Natural killer cell (primary cell): ENCODE measurements around the gene ARHGAP32. TPM values are rescaled to one million over a fixed set of nuclear protein-coding genes. Genes with fewer than 3 reads are reported as not detected.
"Not testable (repeated sequence)": the region's sequence is repeated elsewhere in the genome, so short reads cannot be mapped to it uniquely, and the experiment has no call there.

Experiments
- ATAC-seq, 3 donors: fragments of 150-1000 bp in 2 of 3; fragments of 200-7000 bp in 1 of 3; cut with Tn5 transposase; 1 replicate in 1 of 3; 2 replicates in 2 of 3; pipeline ENCODE4 v1.10.0; 2021; ENCODE audit warnings: mild to moderate bottlenecking in 2 of 3, moderate library complexity in 2 of 3
- DNase-seq, 2 donors: peaks; one replicate each; pipeline versions ENCODE4 v3.0.0 to v3.0.0-alpha.2; 2013 to 2021; ENCODE audit warnings: mixed read lengths in 1 of 2
- H3K27ac ChIP-seq: one replicate; pipeline ENCODE4 v1.5.1; 2013; ENCODE audit warnings: mild to moderate bottlenecking, low read length
- H3K27me3 ChIP-seq: one replicate; pipeline ENCODE4 v1.6.1; 2013; ENCODE audit warnings: low read length; ENCODE audit not compliant: control insufficient read depth, insufficient read depth
- H3K36me3 ChIP-seq: one replicate; pipeline ENCODE4 v1.6.1; 2013; ENCODE audit warnings: low read length; ENCODE audit not compliant: control insufficient read depth, insufficient read depth
- H3K4me1 ChIP-seq: one replicate; pipeline ENCODE4 v1.6.1; 2013; ENCODE audit warnings: low read length; ENCODE audit not compliant: control insufficient read depth, insufficient read depth
- H3K4me3 ChIP-seq: one replicate; pipeline ENCODE4 v1.5.1; 2013; ENCODE audit warnings: low read length
- H3K9me3 ChIP-seq: one replicate; pipeline ENCODE4 v1.6.1; 2013; ENCODE audit warnings: low read length; ENCODE audit not compliant: control insufficient read depth, insufficient read depth
- H3K27ac Mint-ChIP-seq, 2 donors: one replicate each; pipeline ENCODE4 v1.8.0; 2022; ENCODE audit warnings: mild to moderate bottlenecking in 2 of 2, mixed read lengths in 2 of 2, moderate library complexity in 1 of 2
- H3K27me3 Mint-ChIP-seq, 2 donors: one replicate each; pipeline ENCODE4 v1.8.0; 2022; ENCODE audit warnings: low read depth in 2 of 2, mixed read lengths in 2 of 2
- H3K36me3 Mint-ChIP-seq: one replicate; pipeline ENCODE4 v1.8.0; 2022; ENCODE audit warnings: mixed read lengths
- H3K4me1 Mint-ChIP-seq, 2 donors: one replicate each; pipeline ENCODE4 v1.8.0; 2022; ENCODE audit warnings: mixed read lengths in 2 of 2
- H3K4me3 Mint-ChIP-seq: one replicate; pipeline ENCODE4 v1.8.0; 2022; ENCODE audit warnings: mild to moderate bottlenecking, moderate library complexity, mixed read lengths
- H3K9me3 Mint-ChIP-seq, 2 donors: one replicate each; pipeline ENCODE4 v1.8.0; 2022; ENCODE audit warnings: mixed read lengths in 2 of 2
- CTCF ChIP-seq: fragments of 200-600 bp; IDR thresholded peaks from one replicate; pipeline ENCODE4 v1.8.0; 2022; ENCODE audit warnings: antibody characterized with exemption
- WGBS: methylation state at CpG from one replicate; pipeline ENCODE4 v1.1.7; 2013; ENCODE audit warnings: missing lambda C conversion rate; ENCODE audit not compliant: insufficient coverage; 5-methylcytosine and 5-hydroxymethylcytosine counted together
- intact Hi-C: fragments of 100-400 bp; cut with micrococcal nuclease; formaldehyde crosslinking; loops from one replicate; pipeline ENCODE4 v1.14.2; 2022
- total RNA-seq, 4 donors: library from RNA; stranded (reverse); fragments of 120-200 nt in 1 of 4; gene quantifications; one replicate each; pipeline versions ENCODE4 v1.2.3 to v1.2.4, GENCODE V29; 2013 to 2022

The ARHGAP32 gene
- total RNA-seq, 3 donors from 2014 or later (not counting 1 experiment from before 2014, with no cell fraction given), result 2.5 to 4.6 (median 2.7) TPM

- Histone ChIP-seq H3K4me3 (no peak overlapping the region), H3K27me3 (no peaks in the 10 kb centered on the region), H3K27ac (no peak overlapping the region), H3K4me1 (no peaks in the 10 kb centered on the region), H3K36me3 (no peaks in the 10 kb centered on the region), H3K9me3 (peaks cover 3% of the 10 kb centered on the region)
- Mint-ChIP-seq H3K27me3 (peaks cover 0 to 4% of the 10 kb centered on the region in 2 donors), H3K36me3 (peaks cover 9% of the 10 kb centered on the region), H3K4me1 (no peaks in the 10 kb centered on the region), H3K4me3 (no peak overlapping the region), H3K27ac (no peak overlapping the region), H3K9me3 (peaks cover 7 to 12% of the 10 kb centered on the region in 2 donors)
- ATAC-seq (peak in 1 of 3 donors; percentile 39), DNase-seq (no peak)
- WGBS, result 71% methylated on average over 3 of the region's 3 CpGs
- TF ChIP-seq CTCF, result no peak
- intact Hi-C loops, result no loop called here
These were observed 28.4 kb downstream of the ARHGAP32 start for GRCh38 chr11:129163714-129164164.

GRCh38 chr11:129157080-129157479 is 35.0 kb downstream of the ARHGAP32 start:
- 92% methylated on average over 3 of the region's 3 CpGs for WGBS
- H3K4me1 ChIP-seq, H3K9me3 Mint-ChIP-seq, H3K27ac ChIP-seq, DNase-seq, intact Hi-C loops, H3K27me3 Mint-ChIP-seq, H3K4me3 ChIP-seq, H3K4me1 Mint-ChIP-seq, H3K4me3 Mint-ChIP-seq, H3K9me3 ChIP-seq, H3K27ac Mint-ChIP-seq, H3K27me3 ChIP-seq, H3K36me3 ChIP-seq, ATAC-seq: not testable (repeated sequence)
- peaks cover 17% of the 10 kb centered on the region for H3K36me3 Mint-ChIP-seq

GRCh38 chr11:129155745-129156144 is 36.4 kb downstream of the ARHGAP32 start:
- no peak overlapping the region for H3K4me3 ChIP-seq
- no peak for TF ChIP-seq CTCF
- H3K9me3 ChIP-seq, result peaks cover 3% of the 10 kb centered on the region
- H3K4me1 Mint-ChIP-seq, result no peaks in the 10 kb centered on the region
- WGBS, result 90% methylated on average over 9 of the region's 9 CpGs
- no peak overlapping the region for H3K4me3 Mint-ChIP-seq
- H3K36me3 Mint-ChIP-seq, result peaks cover 28% of the 10 kb centered on the region
- no peaks in the 10 kb centered on the region for H3K4me1 ChIP-seq
- H3K9me3 Mint-ChIP-seq, result peaks cover 4 to 10% of the 10 kb centered on the region in 2 donors
- DNase-seq (no peak), ATAC-seq (no peak)
- H3K27me3 ChIP-seq, result no peaks in the 10 kb centered on the region
- H3K36me3 ChIP-seq, result no peaks in the 10 kb centered on the region
- intact Hi-C loops, result no loop called here
- H3K27ac Mint-ChIP-seq, result no peak overlapping the region
- no peaks in the 10 kb centered on the region for H3K27me3 Mint-ChIP-seq
- H3K27ac ChIP-seq, result no peak overlapping the region

GRCh38 chr11:129148487-129148886 is 43.6 kb downstream of the ARHGAP32 start:
- no peaks in the 10 kb centered on the region for H3K27me3 ChIP-seq
- WGBS, result 85% methylated on average over 2 of the region's 2 CpGs
- no peaks in the 10 kb centered on the region for H3K4me1 ChIP-seq
- Mint-ChIP-seq H3K4me3 (no peak overlapping the region), H3K9me3 (peaks cover 5 to 15% of the 10 kb centered on the region in 2 donors), H3K4me1 (no peaks in the 10 kb centered on the region), H3K27ac (no peak overlapping the region), H3K36me3 (peaks cover 40% of the 10 kb centered on the region), H3K27me3 (no peaks in the 10 kb centered on the region)
- peaks cover 11% of the 10 kb centered on the region for H3K9me3 ChIP-seq
- no peak overlapping the region for H3K27ac ChIP-seq
- intact Hi-C loops, result no loop called here
- TF ChIP-seq CTCF, result no peak
- no peak overlapping the region for H3K4me3 ChIP-seq
- ATAC-seq, result no peak
- H3K36me3 ChIP-seq, result no peaks in the 10 kb centered on the region
- DNase-seq, result no peak
